DMS153 treated with DMSO at 0.1 percent for 48 hours (cell line): ENCODE results near the gene PLCB2.

Experiments
- DNase-seq: peaks from one replicate; lab custom pipeline; 2025; ENCODE audit not compliant: unreplicated experiment; lab: John Stamatoyannopoulos, UW

The PLCB2 gene

GRCh38 chr15:40306371-40306770, 1.4 kb downstream of the PLCB2 start:
- no peak for DNase-seq

GRCh38 chr15:40305281-40305680, 2.5 kb downstream of the PLCB2 start:
- no peak for DNase-seq

GRCh38 chr15:40303576-40303975, 4.2 kb downstream of the PLCB2 start:
- DNase-seq: no peak

GRCh38 chr15:40302981-40303380, 4.8 kb downstream of the PLCB2 start:
- DNase-seq: no peak

- DNase-seq: no peak
Measured at GRCh38 chr15:40302288-40302886, 5.3 kb downstream of the PLCB2 start.

GRCh38 chr15:40301467-40302179, 6.1 kb downstream of the PLCB2 start:
- DNase-seq: no peak

GRCh38 chr15:40300771-40301170, 7.0 kb downstream of the PLCB2 start:
- DNase-seq: no peak

GRCh38 chr15:40300367-40300766, 7.4 kb downstream of the PLCB2 start:
- DNase-seq: no peak

- no peak for DNase-seq
Measured at GRCh38 chr15:40298216-40298935, 9.4 kb downstream of the PLCB2 start.

- DNase-seq: no peak
Measured at GRCh38 chr15:40297356-40297755, 10.4 kb downstream of the PLCB2 start.

- no peak for DNase-seq
Measured at GRCh38 chr15:40296561-40297230, 11.0 kb downstream of the PLCB2 start.

GRCh38 chr15:40295877-40296560, 11.7 kb downstream of the PLCB2 start:
- no peak for DNase-seq

- no peak for DNase-seq
Measured at GRCh38 chr15:40295297-40295696, 12.4 kb downstream of the PLCB2 start.

- no peak for DNase-seq
Measured at GRCh38 chr15:40293905-40294895, 13.5 kb downstream of the PLCB2 start.

GRCh38 chr15:40293006-40293405, 14.7 kb downstream of the PLCB2 start:
- DNase-seq: no peak

- no peak for DNase-seq
Measured at GRCh38 chr15:40292246-40292645, 15.5 kb downstream of the PLCB2 start.

- DNase-seq: peak; percentile 9
Measured at GRCh38 chr15:40290918-40291574, 16.7 kb downstream of the PLCB2 start.

GRCh38 chr15:40290545-40290917, 17.2 kb downstream of the PLCB2 start:
- no peak for DNase-seq

GRCh38 chr15:40289140-40289775, 18.5 kb downstream of the PLCB2 start:
- DNase-seq: peak; percentile 2
